Pulmonary artery endothelial cell (primary cell): Measurements from ENCODE around the gene CARD11. TPM values are rescaled to one million over a fixed set of nuclear protein-coding genes. Genes with fewer than 3 reads are reported as not detected.

Source experiments
- DNase-seq: peaks from one replicate; pipeline ENCODE4 v3.0.0-alpha.2; 2011; ENCODE audit warnings: low read depth, low spot score
- total RNA-seq: library from RNA; depleted of rRNA; stranded (reverse); fragments of >200 nt; gene quantifications from 2 replicates; pipeline ENCODE4 v1.2.3, GENCODE V29; 2014

Gene CARD11
- total RNA-seq, 1 donor from 2014 or later = 18.5 TPM

- no peak for DNase-seq
Measured at GRCh38 chr7:2943851-2944601, 99.6 kb downstream of the CARD11 start.

GRCh38 chr7:2941216-2941859, 102.3 kb downstream of the CARD11 start:
- DNase-seq = no peak

- DNase-seq = no peak
Measured at GRCh38 chr7:2940466-2940865, 103.2 kb downstream of the CARD11 start.

GRCh38 chr7:2939193-2939885, 104.3 kb downstream of the CARD11 start:
- no peak for DNase-seq

GRCh38 chr7:2938514-2939192, 105.0 kb downstream of the CARD11 start:
- no peak for DNase-seq

GRCh38 chr7:2937701-2938513, 105.8 kb downstream of the CARD11 start:
- DNase-seq = no peak

- DNase-seq = no peak
Measured at GRCh38 chr7:2936891-2937580, 106.6 kb downstream of the CARD11 start.

GRCh38 chr7:2936301-2936700, 107.4 kb downstream of the CARD11 start:
- no peak for DNase-seq

GRCh38 chr7:2934984-2935740, 108.5 kb downstream of the CARD11 start:
- DNase-seq = no peak

GRCh38 chr7:2934211-2934731, 109.4 kb downstream of the CARD11 start:
- DNase-seq = no peak

GRCh38 chr7:2932402-2933251, 111.0 kb downstream of the CARD11 start:
- no peak for DNase-seq

- no peak for DNase-seq
Measured at GRCh38 chr7:2931034-2931415, 112.6 kb downstream of the CARD11 start.

- DNase-seq = no peak
Measured at GRCh38 chr7:2930310-2931033, 113.2 kb downstream of the CARD11 start.

GRCh38 chr7:2929321-2930201, 114.1 kb downstream of the CARD11 start:
- no peak for DNase-seq

GRCh38 chr7:2928613-2929311, 114.9 kb downstream of the CARD11 start:
- no peak for DNase-seq

- DNase-seq = no peak
Measured at GRCh38 chr7:2928256-2928612, 115.4 kb downstream of the CARD11 start.
